Cardiac fibroblast (primary cell): Measurements from ENCODE around the gene NR2C2.

Experiments
- DNase-seq, 2 donors: peaks; one replicate each; pipeline versions ENCODE4 v3.0.0 to v3.0.0-alpha.2; 2010; ENCODE audit warnings: low read depth in 2 of 2
- H3K4me3 ChIP-seq, 2 donors: replicated peaks in 1 of 2; 1 replicate in 1 of 2; 2 replicates in 1 of 2; pipeline ENCODE4 v1.5.1; 2011; ENCODE audit warnings: low read depth in 2 of 2, low read length in 2 of 2, mild to moderate bottlenecking in 2 of 2, moderate library complexity in 1 of 2
- TF ChIP-seq, protein P1 (sequence below): IDR thresholded peaks from one replicate; pipeline ENCODE4 v1.5.1; 2011; ENCODE audit warnings: low read depth, mild to moderate bottlenecking, low read length, inconsistent platforms

NR2C2 gene

DNA sequence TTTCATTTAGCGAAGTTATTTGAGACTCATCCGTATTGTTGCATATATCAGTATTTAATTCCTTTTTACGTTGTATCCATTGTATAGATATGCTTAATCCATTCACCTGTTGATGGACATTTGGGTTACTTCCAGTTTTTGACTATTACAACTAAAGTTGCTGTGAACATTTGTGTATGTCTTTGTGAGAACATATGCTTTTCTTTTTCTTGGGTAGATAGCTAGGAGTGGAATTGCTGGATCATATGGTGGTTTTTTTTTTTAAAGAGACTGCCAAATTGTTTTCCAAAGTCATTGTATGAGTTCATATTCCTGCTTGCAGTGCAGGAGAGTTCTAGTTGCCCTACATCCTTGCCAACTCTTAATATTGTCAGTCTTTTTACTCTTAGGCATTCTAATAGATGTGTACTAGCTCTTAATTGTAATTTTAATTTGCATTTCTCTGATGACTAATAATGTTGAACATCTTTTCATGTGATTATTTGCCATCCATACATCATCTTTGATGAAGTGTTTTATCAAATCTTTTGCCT lies 37.3 kb downstream of the NR2C2 start:
- TF ChIP-seq, protein P1, sequence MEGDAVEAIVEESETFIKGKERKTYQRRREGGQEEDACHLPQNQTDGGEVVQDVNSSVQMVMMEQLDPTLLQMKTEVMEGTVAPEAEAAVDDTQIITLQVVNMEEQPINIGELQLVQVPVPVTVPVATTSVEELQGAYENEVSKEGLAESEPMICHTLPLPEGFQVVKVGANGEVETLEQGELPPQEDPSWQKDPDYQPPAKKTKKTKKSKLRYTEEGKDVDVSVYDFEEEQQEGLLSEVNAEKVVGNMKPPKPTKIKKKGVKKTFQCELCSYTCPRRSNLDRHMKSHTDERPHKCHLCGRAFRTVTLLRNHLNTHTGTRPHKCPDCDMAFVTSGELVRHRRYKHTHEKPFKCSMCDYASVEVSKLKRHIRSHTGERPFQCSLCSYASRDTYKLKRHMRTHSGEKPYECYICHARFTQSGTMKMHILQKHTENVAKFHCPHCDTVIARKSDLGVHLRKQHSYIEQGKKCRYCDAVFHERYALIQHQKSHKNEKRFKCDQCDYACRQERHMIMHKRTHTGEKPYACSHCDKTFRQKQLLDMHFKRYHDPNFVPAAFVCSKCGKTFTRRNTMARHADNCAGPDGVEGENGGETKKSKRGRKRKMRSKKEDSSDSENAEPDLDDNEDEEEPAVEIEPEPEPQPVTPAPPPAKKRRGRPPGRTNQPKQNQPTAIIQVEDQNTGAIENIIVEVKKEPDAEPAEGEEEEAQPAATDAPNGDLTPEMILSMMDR: no peak
- no peak overlapping the region for H3K4me3 ChIP-seq
- DNase-seq: no peak

GRCh38 chr3:14988988-14989394 lies 41.6 kb downstream of the NR2C2 start:
- DNase-seq: no peak
- TF ChIP-seq, protein P1: no peak
- no peak overlapping the region for H3K4me3 ChIP-seq

GRCh38 chr3:14989943-14990779 lies 42.8 kb downstream of the NR2C2 start:
- H3K4me3 ChIP-seq: no peak overlapping the region
- peak; percentile 43 to 51 for DNase-seq
- TF ChIP-seq, protein P1: no peak

GRCh38 chr3:14990780-14991148 lies 43.4 kb downstream of the NR2C2 start:
- peak in 1 of 2 donors; percentile 13 for DNase-seq
- H3K4me3 ChIP-seq: no peak overlapping the region
- TF ChIP-seq, protein P1: no peak

GRCh38 chr3:14991151-14991742 lies 43.9 kb downstream of the NR2C2 start:
- DNase-seq: peak in 1 of 2 donors; percentile 15
- TF ChIP-seq, protein P1: no peak
- no peak overlapping the region for H3K4me3 ChIP-seq

DNA sequence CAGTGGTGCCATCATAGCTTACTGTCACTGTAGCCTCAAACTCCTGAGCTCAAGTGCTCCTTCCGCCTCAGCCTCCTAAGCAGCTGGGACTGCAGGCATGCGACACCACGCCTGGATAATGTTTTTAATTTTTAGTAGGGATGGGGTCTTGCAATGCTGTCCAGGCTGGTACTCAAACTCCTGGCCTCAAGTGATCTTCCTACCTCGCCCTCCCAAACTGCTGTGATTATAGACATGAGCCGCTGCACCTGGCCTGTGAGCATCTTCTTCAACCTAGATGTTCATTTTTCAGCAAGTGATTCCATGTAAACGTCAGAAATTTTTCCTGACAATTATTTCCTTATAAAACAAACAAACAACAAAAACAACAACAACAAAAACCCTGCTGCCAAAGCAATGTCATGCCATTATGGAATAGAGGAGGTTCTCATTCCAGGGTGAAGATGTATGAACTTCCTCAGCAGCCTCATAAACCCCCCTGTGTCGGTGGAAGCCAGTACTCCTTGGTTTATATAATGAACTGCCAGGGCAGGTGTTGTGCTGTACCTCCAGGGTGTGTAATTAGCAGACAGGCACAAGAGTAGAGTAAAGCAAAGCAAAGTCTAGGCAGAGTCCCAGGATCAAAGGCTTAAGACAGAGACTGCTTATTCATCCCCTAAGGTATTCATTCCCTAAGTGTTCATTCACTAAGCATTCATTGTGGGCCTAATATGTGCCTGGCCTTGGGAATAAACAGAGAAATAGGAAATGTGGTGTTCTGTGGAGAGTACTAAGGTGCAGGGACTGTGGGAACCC lies 44.6 kb downstream of the NR2C2 start:
- peak in 1 of 2 donors; percentile 29 for DNase-seq
- TF ChIP-seq, protein P1: no peak
- no peak overlapping the region for H3K4me3 ChIP-seq
